ENCODE data around the gene NRXN3. TPM values are rescaled to one million over a fixed set of nuclear protein-coding genes. Genes with fewer than 3 reads are reported as not detected.

The NRXN3 gene
- total RNA-seq, 1 donor from 2014 or later = 19.8 TPM

- H3K4me1 Mint-ChIP-seq (ENCODE audit: unreplicated experiment) = peaks cover 11% of the 10 kb centered on the region
- no peaks in the 10 kb centered on the region for H3K36me3 Mint-ChIP-seq
- H3K27me3 Mint-ChIP-seq = no peaks in the 10 kb centered on the region
- no peak overlapping the region for H3K27ac Mint-ChIP-seq
- DNase-seq (ENCODE audit: extremely low spot score, unreplicated experiment) = no peak
- no peak for TF ChIP-seq CTCF (conservative IDR thresholded peaks at IDR 0.05)
- H3K4me3 Mint-ChIP-seq = no peak overlapping the region
- H3K9me3 Mint-ChIP-seq = peaks cover 5% of the 10 kb centered on the region
Measured at GRCh38 chr14:79373451-79373850, 1203.3 kb downstream of the NRXN3 start.

- H3K36me3 Mint-ChIP-seq = no peaks in the 10 kb centered on the region
- no peak for DNase-seq (ENCODE audit: extremely low spot score, unreplicated experiment)
- TF ChIP-seq CTCF (conservative IDR thresholded peaks at IDR 0.05) = no peak
- no peak overlapping the region for H3K27ac Mint-ChIP-seq
- H3K27me3 Mint-ChIP-seq = no peaks in the 10 kb centered on the region
- H3K4me3 Mint-ChIP-seq = no peak overlapping the region
- no peaks in the 10 kb centered on the region for H3K9me3 Mint-ChIP-seq
- peaks cover 5% of the 10 kb centered on the region for H3K4me1 Mint-ChIP-seq (ENCODE audit: unreplicated experiment)
Measured at GRCh38 chr14:79375356-79375755, 1205.2 kb downstream of the NRXN3 start.

GRCh38 chr14:79376557-79376956 lies 1206.4 kb downstream of the NRXN3 start:
- Mint-ChIP-seq H3K4me3 (no peak overlapping the region), H3K36me3 (no peaks in the 10 kb centered on the region), H3K4me1 (ENCODE audit: unreplicated experiment) (peaks cover 5% of the 10 kb centered on the region), H3K9me3 (no peaks in the 10 kb centered on the region), H3K27me3 (no peaks in the 10 kb centered on the region), H3K27ac (no peak overlapping the region)
- TF ChIP-seq CTCF (conservative IDR thresholded peaks at IDR 0.05) = no peak
- no peak for DNase-seq (ENCODE audit: extremely low spot score, unreplicated experiment)

DNA sequence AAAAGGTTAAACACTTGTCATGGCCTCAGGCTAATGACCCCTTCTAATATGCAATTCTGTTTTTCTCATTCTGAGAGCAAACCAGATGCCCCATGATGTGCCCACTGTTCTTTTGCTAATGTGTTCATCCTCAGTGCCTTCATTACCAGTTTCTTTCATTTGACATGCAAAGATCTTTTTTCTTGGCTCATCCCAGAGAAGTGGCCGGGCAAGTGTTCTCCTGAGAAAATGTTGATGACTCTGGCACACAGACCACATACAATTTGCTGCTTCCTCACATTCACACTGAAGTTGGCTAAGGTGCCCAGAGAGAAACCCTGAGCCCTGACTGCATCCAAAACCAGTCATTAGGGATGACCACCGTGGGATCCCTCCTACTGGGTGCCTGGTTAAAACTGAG lies 1207.8 kb downstream of the NRXN3 start:
- H3K27ac Mint-ChIP-seq = no peak overlapping the region
- no peaks in the 10 kb centered on the region for H3K4me1 Mint-ChIP-seq (ENCODE audit: unreplicated experiment)

GRCh38 chr14:79379266-79379665 lies 1209.1 kb downstream of the NRXN3 start:
- Mint-ChIP-seq H3K4me1 (ENCODE audit: unreplicated experiment) (no peaks in the 10 kb centered on the region), H3K9me3 (no peaks in the 10 kb centered on the region), H3K36me3 (no peaks in the 10 kb centered on the region), H3K4me3 (no peak overlapping the region), H3K27ac (no peak overlapping the region), H3K27me3 (no peaks in the 10 kb centered on the region)
- no peak for TF ChIP-seq CTCF (conservative IDR thresholded peaks at IDR 0.05)
- DNase-seq (ENCODE audit: extremely low spot score, unreplicated experiment) = no peak

More for the DNA sequence above, 1207.8 kb downstream of the NRXN3 start:
- no peak overlapping the region for H3K4me3 Mint-ChIP-seq
- H3K36me3 Mint-ChIP-seq = no peaks in the 10 kb centered on the region
- no peaks in the 10 kb centered on the region for H3K27me3 Mint-ChIP-seq
- no peak for DNase-seq (ENCODE audit: extremely low spot score, unreplicated experiment)
- TF ChIP-seq CTCF (conservative IDR thresholded peaks at IDR 0.05) = no peak
- H3K9me3 Mint-ChIP-seq = no peaks in the 10 kb centered on the region

DNA sequence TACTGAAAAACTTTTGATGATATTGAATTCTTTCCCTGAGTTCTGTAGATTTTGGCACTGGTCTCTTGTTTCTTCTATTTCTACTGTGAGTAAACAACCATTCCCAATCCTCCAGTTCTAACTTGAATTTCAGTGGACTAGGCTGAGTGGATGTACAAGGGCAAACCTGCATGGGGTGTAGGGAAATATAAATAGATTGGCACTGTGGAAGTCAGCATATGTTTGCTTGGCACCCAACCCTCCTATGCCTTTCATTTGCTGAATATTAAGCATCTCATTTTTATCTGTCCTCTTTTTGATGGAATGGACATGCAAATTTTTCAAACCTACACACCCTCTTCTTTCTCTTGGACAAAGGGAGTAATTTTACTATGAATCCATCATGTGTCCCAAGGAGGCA lies 1212.9 kb downstream of the NRXN3 start:
- no peaks in the 10 kb centered on the region for H3K9me3 Mint-ChIP-seq
- TF ChIP-seq CTCF (conservative IDR thresholded peaks at IDR 0.05) = no peak
- H3K36me3 Mint-ChIP-seq = no peaks in the 10 kb centered on the region
- no peak overlapping the region for H3K4me3 Mint-ChIP-seq
- H3K27me3 Mint-ChIP-seq = no peaks in the 10 kb centered on the region
- no peak for DNase-seq (ENCODE audit: extremely low spot score, unreplicated experiment)
- no peaks in the 10 kb centered on the region for H3K4me1 Mint-ChIP-seq (ENCODE audit: unreplicated experiment)
- H3K27ac Mint-ChIP-seq = no peak overlapping the region
